Vagina (tissue), 2 donors: Measurements from ENCODE around the gene MYO7A.

Source experiments
- CTCF ChIP-seq, 3 experiments: fragments of 450-650 bp in 2 of 3; fragments of 200-600 bp in 1 of 3; sonication (generic) in 1 of 3; IDR thresholded peaks; one replicate each; pipeline ENCODE4 v1.5.1; 2017 to 2019; ENCODE audit warnings: antibody characterized with exemption in 3 of 3, mild to moderate bottlenecking in 2 of 3, moderate library complexity in 2 of 3
- POLR2A ChIP-seq, 2 donors: fragments of 450-650 bp; IDR thresholded peaks; one replicate each; pipeline ENCODE4 v1.6.1; 2017; ENCODE audit warnings: antibody characterized with exemption in 2 of 2, mild to moderate bottlenecking in 2 of 2, moderate library complexity in 2 of 2

- TF ChIP-seq CTCF (IDR thresholded peaks at IDR 0.05) (no peak), POLR2A (IDR thresholded peaks at IDR 0.05) (no peak)
Measured at GRCh38 chr11:77201991-77202841, 74.2 kb downstream of the MYO7A start.
